MCF 10A (cell line): ENCODE measurements around the gene RCAN1. TPM values are rescaled to one million over a fixed set of nuclear protein-coding genes. Genes with fewer than 3 reads are reported as not detected.

Source experiments
- BruUV-seq: library from RNA; stranded (reverse); fragments of 400-500 nt; replicated peaks from 2 replicates; lab custom pipeline; 2021; lab: Mats Ljungman, UMichigan
- CTCF ChIA-PET: fragments of 300-600 bp; sonication (Branson Sonifier 250); formaldehyde crosslinking; extraction: SDS; loops from one replicate; lab custom pipeline; 2021; ENCODE audit warnings: antibody characterized with exemption, inconsistent platforms; lab: Yijun Ruan, JAX
- POLR2A ChIA-PET: fragments of 300-600, 350-650 bp; sonication (Branson Sonifier 250); formaldehyde crosslinking; extraction: SDS; loops from one replicate; lab custom pipeline; 2020; ENCODE audit warnings: antibody characterized with exemption, inconsistent platforms; lab: Yijun Ruan, JAX
- DNase-seq: peaks from one replicate; pipeline ENCODE4 v3.0.0-alpha.2; 2018; ENCODE audit not compliant: unreplicated experiment
- H3K27ac Mint-ChIP-seq: one replicate; pipeline ENCODE4 v1.8.0; 2022; ENCODE audit warnings: mild to moderate bottlenecking, low read depth, mixed read lengths; ENCODE audit not compliant: unreplicated experiment
- H3K27me3 Mint-ChIP-seq: one replicate; pipeline ENCODE4 v1.8.0; 2022; ENCODE audit warnings: mixed read lengths; ENCODE audit not compliant: insufficient read depth, unreplicated experiment
- H3K36me3 Mint-ChIP-seq: one replicate; pipeline ENCODE4 v1.8.0; 2022; ENCODE audit warnings: mild to moderate bottlenecking, moderate library complexity, mixed read lengths; ENCODE audit not compliant: insufficient read depth, unreplicated experiment
- H3K4me1 Mint-ChIP-seq: one replicate; pipeline ENCODE4 v1.8.0; 2022; ENCODE audit warnings: mixed read lengths; ENCODE audit not compliant: insufficient read depth, unreplicated experiment
- H3K4me3 Mint-ChIP-seq: one replicate; pipeline ENCODE4 v1.8.0; 2022; ENCODE audit warnings: mild to moderate bottlenecking, moderate library complexity, mixed read lengths; ENCODE audit not compliant: unreplicated experiment
- H3K9me3 Mint-ChIP-seq: one replicate; pipeline ENCODE4 v1.8.0; 2022; ENCODE audit warnings: mixed read lengths; ENCODE audit not compliant: unreplicated experiment
- intact Hi-C: fragments of 100-400 bp; cut with micrococcal nuclease; formaldehyde crosslinking; loops from 2 replicates; pipeline ENCODE4 v1.14.1; 2022
- total RNA-seq: library from RNA; stranded (reverse); gene quantifications from 2 replicates; pipeline ENCODE4 v1.2.3, GENCODE V29; 2022
- TF ChIP-seq, protein P1 (sequence below): fragments of 200-600 bp; IDR thresholded peaks from one replicate; pipeline ENCODE4 v1.8.0; 2022; ENCODE audit warnings: antibody characterized with exemption, mild to moderate bottlenecking; ENCODE audit not compliant: unreplicated experiment

The RCAN1 gene
- total RNA-seq, 1 experiment from 2014 or later, result 11.9 TPM

DNA sequence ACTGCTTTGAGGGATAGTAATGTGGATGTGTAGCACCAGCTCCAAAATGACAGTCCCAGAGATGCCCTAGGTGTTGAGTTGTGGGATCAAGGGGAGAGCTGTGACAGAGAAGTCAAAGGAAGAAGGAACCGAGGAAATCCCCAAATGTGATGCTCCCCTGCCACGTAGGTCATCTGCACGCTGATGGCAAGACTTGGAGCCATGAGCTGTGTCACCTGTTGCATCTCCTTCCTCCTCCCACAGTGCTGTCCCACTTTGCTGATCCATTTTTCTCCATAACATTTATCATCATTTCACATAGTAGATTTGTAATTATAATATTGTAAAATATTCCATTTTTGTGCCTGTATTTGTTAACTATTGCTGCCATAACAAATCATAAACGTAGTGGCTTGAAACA lies 17.6 kb upstream of the RCAN1 start:
- Mint-ChIP-seq H3K27ac (no peak overlapping the region), H3K4me3 (no peak overlapping the region), H3K4me1 (no peaks in the 10 kb centered on the region), H3K36me3 (no peaks in the 10 kb centered on the region), H3K27me3 (peaks cover 44% of the 10 kb centered on the region), H3K9me3 (no peaks in the 10 kb centered on the region)
- ChIA-PET POLR2A (no interaction called here), CTCF (interaction anchor here (0.6 to 3.7 kb wide), 11 partner anchors 10 to 1292 kb away, joined by 3 to 31 read pairs (median 5); partner anchors contain the start of genes KCNE2 and RCAN1)
- DNase-seq, result no peak
- intact Hi-C loops, result no loop called here
- TF ChIP-seq, protein P1, sequence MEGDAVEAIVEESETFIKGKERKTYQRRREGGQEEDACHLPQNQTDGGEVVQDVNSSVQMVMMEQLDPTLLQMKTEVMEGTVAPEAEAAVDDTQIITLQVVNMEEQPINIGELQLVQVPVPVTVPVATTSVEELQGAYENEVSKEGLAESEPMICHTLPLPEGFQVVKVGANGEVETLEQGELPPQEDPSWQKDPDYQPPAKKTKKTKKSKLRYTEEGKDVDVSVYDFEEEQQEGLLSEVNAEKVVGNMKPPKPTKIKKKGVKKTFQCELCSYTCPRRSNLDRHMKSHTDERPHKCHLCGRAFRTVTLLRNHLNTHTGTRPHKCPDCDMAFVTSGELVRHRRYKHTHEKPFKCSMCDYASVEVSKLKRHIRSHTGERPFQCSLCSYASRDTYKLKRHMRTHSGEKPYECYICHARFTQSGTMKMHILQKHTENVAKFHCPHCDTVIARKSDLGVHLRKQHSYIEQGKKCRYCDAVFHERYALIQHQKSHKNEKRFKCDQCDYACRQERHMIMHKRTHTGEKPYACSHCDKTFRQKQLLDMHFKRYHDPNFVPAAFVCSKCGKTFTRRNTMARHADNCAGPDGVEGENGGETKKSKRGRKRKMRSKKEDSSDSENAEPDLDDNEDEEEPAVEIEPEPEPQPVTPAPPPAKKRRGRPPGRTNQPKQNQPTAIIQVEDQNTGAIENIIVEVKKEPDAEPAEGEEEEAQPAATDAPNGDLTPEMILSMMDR, result no peak
- BruUV-seq, result no TSS peak

DNA sequence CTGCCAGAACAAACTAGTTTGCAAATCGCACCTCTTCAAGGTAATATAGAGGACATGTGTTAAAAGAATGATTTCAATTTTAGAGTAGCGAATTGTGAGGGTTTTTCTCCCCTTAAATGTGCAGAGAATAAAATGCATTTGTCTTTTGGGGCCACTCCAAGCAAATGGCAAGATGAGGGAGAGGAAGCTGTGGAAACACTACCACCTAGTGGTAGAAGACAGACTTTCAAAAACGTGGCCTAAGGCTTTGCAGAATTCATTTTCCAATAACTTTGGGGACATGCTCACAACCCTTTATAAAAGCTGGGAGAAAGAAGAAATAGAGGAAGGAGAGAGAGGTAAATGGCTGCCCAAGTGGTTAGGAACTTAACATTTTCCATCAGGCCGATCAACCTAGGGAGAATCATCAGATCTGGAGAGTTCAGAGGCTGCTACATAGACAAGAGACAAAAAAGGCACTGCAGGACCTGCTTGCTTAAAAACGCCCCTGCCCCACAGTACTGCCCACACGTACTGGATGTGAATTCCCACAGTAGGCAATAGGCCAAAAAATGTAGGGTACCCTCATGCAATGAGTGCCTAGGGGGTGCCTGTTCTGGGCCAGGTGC lies 15.7 kb upstream of the RCAN1 start:
- ChIA-PET CTCF (interaction anchor here (0.7 to 3.7 kb wide), 16 partner anchors 8 to 683 kb away, joined by 3 to 31 read pairs (median 4); partner anchors contain the start of gene KCNE2), POLR2A (interaction anchor here (0.6 kb wide), 1 partner anchor 532 kb away, joined by 3 read pairs; no protein-coding TSS in a partner anchor)
- H3K27me3 Mint-ChIP-seq, result peaks cover 49% of the 10 kb centered on the region
- no peaks in the 10 kb centered on the region for H3K36me3 Mint-ChIP-seq
- TF ChIP-seq, protein P1, result peak; percentile 79
- no peaks in the 10 kb centered on the region for H3K4me1 Mint-ChIP-seq
- no peak overlapping the region for H3K27ac Mint-ChIP-seq
- BruUV-seq, result no TSS peak
- H3K4me3 Mint-ChIP-seq, result no peak overlapping the region
- H3K9me3 Mint-ChIP-seq, result no peaks in the 10 kb centered on the region
- DNase-seq, result peak; percentile 70
- intact Hi-C loops, result loop anchor here (1.0 kb wide), 2 partner anchors 263 to 269 kb away; no protein-coding TSS in a partner anchor

DNA sequence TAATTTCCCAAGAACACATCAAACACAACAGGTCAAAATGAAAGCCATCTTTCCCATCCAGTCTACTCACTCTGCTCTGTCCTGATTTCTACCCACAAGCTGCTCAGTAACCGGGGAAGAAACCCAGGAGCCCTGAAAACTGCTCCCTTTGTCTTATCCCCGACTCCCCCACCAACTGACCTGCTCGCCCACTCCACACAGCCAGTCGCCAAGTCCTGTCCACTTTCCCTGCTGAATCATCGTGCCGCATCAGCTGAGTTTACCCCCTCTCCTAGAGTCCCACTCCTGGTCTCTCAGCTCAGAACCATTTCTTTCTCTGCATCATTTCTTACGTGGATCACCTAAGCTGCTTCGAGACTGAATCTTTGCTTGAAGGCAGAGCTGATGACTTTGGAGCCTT lies 11.2 kb upstream of the RCAN1 start:
- H3K27ac Mint-ChIP-seq, result no peak overlapping the region
- DNase-seq, result no peak
- peaks cover 59% of the 10 kb centered on the region for H3K27me3 Mint-ChIP-seq
- TF ChIP-seq, protein P1, result no peak
- H3K9me3 Mint-ChIP-seq, result no peaks in the 10 kb centered on the region
- intact Hi-C loops, result no loop called here
- no peak overlapping the region for H3K4me3 Mint-ChIP-seq
- no TSS peak for BruUV-seq
- H3K36me3 Mint-ChIP-seq, result no peaks in the 10 kb centered on the region
- no peaks in the 10 kb centered on the region for H3K4me1 Mint-ChIP-seq
- ChIA-PET CTCF (interaction anchor here (1.5 kb wide), 1 partner anchor 258 kb away, joined by 5 read pairs; no protein-coding TSS in a partner anchor), POLR2A (interaction anchor here (0.7 kb wide), 1 partner anchor 274 kb away, joined by 3 read pairs; no protein-coding TSS in a partner anchor)

DNA sequence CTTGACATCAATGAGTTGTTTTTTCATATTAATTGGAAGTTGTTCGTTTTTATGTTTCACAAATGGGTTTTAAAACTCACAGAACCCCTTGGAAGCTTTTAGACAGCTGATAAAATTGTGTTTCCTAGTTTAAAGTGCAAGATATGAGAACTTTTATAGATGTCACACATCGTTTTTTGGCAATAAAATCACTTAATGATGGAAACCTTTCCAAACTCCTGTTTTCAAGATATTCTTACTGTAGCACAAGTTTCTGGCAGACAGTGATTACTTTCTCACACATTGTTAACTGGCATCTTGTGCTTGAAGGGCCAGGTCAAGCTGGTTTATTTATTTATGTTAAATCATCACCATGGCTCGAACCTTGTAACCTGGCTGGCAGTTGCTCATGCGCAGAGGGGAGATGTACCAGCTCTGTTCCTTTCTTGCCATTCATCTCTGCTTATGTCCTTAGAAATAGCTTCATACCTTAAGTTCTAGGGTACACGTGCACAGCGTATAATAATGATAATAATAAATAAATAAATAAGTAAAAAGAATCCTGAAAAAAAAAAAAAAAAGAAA lies 10.2 kb upstream of the RCAN1 start:
- H3K9me3 Mint-ChIP-seq, result no peaks in the 10 kb centered on the region
- POLR2A ChIA-PET, result interaction anchor here (0.6 to 1.0 kb wide), 2 partner anchors 10 to 99 kb away, joined by 3 read pairs; partner anchors contain the start of gene RCAN1
- intact Hi-C loops, result no loop called here
- no peaks in the 10 kb centered on the region for H3K36me3 Mint-ChIP-seq
- TF ChIP-seq, protein P1, result no peak
- no TSS peak for BruUV-seq
- H3K27me3 Mint-ChIP-seq, result peaks cover 59% of the 10 kb centered on the region
- no peak for DNase-seq
- H3K4me1 Mint-ChIP-seq, result no peaks in the 10 kb centered on the region
- CTCF ChIA-PET, result interaction anchor here (1.1 to 1.5 kb wide), 2 partner anchors 22 to 257 kb away, joined by 5 read pairs; no protein-coding TSS in a partner anchor
- H3K27ac Mint-ChIP-seq, result no peak overlapping the region
- H3K4me3 Mint-ChIP-seq, result no peak overlapping the region
